HG03342 (cell line): Measurements from ENCODE around the gene SLC9A4.

ENCODE experiments used
- ATAC-seq: cut with Tn5 transposase; IDR thresholded peaks from one replicate; pipeline ENCODE4 v1.9.1; 2021; ENCODE audit warnings: mild to moderate bottlenecking, moderate library complexity; ENCODE audit not compliant: unreplicated experiment

SLC9A4 gene

DNA sequence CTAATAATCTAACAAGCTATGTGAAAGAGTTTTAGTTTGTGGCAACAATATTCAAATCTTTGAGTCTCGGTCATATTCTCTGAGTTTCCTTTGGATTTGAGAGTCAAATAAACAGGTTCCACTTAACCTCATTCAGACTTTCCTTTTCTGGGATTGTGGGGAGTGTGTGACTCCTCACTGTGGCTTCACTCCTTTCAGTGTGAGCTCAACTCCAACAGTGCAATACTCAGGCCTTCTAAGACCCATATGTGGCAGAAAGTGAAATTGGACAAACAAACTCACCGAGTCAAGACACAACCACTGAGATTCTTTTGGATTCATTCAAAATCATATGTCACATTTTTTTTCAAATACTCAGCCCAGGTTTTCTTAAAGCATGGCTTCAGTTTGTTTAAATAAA is 25.4 kb downstream of the SLC9A4 start:
- ATAC-seq = no peak

DNA sequence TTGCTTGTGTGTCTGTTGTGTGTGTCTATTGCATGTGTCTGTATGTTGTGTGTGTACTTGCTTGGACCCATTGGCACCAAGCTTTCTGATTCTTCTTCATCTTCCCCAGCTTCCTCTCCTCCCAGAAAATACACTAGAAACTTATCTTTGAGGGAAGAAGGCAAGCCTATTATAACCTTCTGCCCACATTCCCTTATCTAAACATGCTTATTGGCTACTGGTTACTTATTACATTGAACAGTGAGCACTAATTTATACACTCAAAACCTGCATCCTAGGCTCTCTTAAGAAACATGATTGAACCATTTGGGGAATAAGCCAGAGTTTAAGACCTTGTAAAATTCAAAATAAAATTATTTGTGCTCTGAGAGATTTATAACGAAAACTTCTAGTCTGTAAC is 26.5 kb downstream of the SLC9A4 start:
- no peak for ATAC-seq

DNA sequence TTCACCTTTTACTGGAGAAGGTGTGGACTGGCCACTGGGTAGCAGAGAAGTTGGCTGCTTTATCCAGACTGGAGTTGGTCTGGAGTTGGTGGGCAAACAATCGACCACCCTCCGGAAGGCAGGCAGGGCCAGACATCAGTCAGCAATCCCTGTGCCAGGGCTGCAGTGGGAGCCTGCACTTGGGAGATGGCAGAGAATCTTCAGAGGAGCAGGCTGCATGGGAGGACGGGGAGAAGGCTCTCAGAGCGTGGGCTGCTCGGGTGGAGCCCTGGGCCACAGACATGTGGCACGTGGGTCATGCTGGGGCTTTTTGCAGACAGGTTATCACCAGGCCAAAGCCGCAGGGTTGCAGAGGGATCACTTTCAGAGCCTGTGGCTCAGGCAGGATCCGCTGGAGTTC is 29.6 kb downstream of the SLC9A4 start:
- no peak for ATAC-seq

DNA sequence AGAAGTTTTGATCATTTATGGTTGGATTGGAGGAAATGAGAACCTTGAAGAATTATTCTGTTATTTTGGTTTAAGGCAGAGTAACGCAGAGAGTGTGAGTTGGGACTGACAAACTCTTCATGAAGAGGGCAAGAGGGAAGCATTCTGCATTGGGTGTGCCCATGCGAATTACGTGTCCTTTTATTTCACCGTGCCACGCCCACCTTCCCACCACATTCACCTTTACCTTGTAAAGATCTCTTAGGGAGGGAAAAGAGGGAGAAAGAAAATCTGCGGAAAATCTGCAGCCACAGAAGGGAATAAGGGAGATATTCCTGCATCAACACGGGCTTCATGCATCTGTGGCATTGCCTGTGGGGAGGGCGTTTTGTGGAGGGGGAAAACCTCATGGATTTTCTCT is 31.8 kb downstream of the SLC9A4 start:
- no peak for ATAC-seq

DNA sequence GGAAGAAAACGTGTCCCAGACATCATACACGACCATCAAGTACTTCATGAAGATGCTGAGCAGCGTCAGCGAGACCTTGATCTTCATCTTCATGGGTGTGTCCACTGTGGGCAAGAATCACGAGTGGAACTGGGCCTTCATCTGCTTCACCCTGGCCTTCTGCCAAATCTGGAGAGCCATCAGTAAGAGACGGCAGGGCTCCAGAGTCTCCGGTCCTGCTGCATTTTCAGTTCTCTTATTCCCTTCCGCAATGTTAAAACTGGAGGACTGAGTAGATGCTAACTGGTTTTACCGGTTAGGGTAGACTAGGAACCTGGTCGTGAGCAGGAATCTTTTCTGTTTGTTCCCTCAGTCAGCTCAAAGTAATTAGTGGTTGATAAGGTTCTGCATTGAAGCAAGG is 32.3 kb downstream of the SLC9A4 start:
- ATAC-seq = no peak

DNA sequence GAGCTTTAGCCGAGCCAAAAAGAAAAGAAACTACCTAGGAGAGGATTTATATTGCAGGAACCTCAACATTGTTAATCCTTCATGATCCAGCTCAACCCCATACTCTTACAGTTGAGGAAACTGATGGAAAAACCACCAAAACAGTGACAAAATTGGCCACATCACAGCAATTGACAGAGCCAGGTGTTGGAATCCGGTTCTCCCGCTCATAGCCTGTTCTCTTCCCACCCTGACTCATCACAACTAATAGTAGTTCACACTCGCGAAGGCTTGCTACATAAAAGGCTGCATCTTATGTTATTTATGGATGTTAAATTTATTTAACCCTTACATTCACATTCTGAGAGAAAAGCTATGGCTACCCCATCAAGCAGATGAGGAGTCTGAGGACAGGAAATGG is 33.7 kb downstream of the SLC9A4 start:
- ATAC-seq = no peak

DNA sequence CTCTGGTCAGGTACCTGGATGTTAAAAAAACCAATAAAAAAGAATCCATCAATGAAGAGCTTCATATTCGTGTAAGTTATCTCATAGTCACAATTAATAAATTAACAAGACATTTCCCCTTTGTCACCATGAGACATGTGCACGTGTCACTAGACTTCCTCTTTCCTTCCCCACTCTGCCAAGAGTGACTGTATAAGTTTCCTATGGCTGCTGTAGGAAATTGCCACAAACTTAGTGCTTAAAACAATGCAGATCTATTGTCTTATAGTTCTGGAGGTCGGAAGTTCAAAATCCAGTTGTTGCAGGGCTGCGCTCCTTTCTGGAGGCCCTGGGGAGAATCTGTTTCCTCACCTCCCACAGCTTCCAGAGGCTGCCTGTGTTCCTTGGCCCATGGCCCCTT is 35.8 kb downstream of the SLC9A4 start:
- no peak for ATAC-seq

GRCh38 chr2:102509749-102510148 is 36.7 kb downstream of the SLC9A4 start:
- ATAC-seq = no peak

GRCh38 chr2:102510791-102511575 is 38.0 kb downstream of the SLC9A4 start:
- ATAC-seq = no peak

- no peak for ATAC-seq
Observed at GRCh38 chr2:102512161-102512560, 39.1 kb downstream of the SLC9A4 start.

DNA sequence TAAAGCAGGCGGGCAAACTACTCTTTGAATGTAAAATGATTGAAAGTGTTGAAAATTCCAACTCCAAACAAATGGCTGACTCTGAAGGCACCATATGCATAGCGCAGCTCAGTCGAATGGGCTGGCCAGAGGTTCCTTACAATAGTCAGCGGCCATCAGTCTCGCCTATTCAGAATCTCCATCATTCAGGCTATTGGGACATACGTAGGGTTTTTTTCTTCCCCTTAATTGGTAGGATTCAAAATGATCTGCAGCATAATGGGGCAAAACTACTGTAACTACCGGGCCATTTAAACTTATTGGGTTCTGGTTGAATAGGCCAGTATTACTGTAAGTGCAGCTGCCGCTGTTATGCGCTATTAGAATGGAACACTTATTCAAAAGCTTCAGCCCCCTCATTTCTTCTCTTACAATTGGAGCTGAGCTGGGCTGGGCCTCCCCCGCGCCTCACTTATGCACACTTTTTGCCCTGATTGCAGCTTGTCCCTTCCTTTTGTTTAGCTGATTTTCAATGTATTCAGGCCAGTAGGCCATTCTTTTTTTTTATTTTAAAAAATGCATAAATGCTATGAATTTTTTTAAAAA is 40.4 kb downstream of the SLC9A4 start:
- ATAC-seq = no peak

DNA sequence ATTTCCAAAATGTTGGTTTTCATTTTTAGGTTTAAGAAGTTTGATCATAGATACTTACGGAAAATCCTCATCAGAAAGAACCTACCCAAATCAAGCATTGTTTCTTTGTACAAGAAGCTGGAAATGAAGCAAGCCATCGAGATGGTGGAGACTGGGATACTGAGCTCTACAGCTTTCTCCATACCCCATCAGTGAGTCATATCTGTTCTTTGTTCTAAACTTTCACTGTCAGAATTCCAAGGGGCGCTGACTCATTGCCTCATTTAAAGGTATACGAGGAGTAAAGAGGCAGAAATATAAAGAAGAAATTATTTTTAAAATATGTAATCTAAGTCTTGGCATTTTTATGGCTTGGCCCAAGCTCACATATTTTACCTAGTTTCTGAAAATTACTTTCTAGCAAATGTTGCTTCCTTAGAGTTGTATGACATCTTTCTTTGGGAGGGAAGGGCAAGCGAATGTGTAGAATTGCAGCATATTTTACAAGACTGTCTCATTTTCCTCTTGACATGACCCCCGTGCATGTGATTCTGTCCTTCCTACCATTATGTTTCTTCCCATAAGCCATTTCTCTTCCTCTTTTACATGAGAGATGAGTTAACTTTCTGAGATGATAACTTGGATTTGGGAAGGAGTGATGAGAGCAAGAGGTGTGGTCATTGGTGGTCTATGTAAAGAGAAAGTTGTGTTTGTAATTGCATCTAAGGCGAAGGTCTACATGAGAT is 41.2 kb downstream of the SLC9A4 start:
- ATAC-seq = no peak

DNA sequence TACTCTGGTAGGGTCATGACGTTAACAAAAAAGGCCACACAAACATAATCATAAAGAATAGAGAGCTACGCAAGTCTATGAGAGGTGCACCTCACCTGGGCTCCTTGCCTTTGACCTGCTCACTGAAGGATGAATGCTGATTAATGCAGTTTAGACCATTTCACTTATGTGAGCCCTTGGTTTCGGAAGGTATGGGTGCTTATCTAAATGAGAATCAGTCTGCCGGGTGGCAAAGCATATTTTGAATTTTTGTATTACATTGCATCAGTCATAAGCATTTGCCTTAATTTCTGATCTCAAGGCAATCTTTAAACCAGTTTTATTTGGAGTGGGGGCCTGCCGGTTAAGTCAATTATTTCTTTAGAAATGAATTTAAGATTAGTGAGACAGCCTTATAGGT is 42.8 kb downstream of the SLC9A4 start:
- no peak for ATAC-seq

DNA sequence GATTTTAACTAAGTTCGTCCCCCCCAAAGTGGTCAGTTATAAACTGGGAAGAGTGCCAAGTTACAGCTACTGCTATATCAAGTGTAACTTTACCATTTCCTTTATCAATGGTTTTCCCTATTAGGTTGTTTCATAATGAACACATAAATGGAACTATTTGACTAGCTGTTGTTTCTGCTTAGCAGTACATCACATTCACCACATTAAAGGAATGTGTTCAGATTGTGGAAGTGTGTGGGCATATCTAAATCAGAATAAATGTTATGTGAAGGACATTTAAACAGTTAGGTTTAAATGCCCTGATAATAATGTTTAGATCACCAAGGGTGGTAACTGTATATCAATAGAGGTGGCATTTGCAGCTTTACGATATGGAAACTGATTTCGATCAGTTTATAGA is 45.1 kb downstream of the SLC9A4 start:
- no peak for ATAC-seq

GRCh38 chr2:102520009-102520408 is 47.0 kb downstream of the SLC9A4 start:
- peak; percentile 73 for ATAC-seq

DNA sequence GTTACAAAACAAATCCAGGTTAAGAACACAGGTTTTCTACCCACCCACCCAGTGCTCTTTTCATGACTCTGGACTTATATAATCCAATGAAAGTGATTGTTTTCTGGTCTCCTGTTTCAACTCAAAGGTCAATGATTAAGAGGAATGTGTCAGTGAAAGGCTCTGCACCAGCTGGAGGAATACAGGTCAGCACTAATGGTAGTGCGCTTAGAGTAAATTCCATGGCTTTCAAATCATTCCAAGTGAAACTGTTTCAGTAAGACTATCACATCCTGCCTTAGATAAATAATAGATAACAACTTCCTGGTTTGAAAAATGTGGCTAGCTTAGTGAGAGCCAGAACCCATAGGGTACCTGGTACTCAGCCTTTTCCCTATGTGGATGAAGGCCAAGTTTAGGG is 47.8 kb downstream of the SLC9A4 start:
- no peak for ATAC-seq

- ATAC-seq = no peak
Observed at GRCh38 chr2:102522162-102522561, 49.1 kb downstream of the SLC9A4 start.

DNA sequence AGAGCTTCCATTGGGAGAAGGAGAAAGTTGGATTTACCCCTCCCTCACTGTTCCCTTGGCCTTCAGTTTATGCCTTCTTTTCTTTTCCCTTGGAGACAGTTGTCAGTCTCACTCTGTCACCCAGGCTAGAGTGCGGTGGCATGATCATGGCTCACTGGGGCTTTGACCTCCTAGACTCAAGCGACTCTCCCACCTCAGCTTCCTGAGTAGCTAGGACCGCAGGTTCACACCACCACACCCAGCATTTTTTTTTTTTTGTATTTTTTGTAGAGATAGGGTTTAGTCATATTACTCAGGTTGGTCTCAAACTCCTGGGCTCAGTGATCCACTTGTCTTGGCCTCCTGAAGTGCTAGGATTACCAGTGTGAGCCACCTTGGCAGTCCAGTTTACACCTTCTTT is 49.9 kb downstream of the SLC9A4 start:
- ATAC-seq = no peak

- ATAC-seq = no peak
Observed at GRCh38 chr2:102523651-102524050, 50.6 kb downstream of the SLC9A4 start.

DNA sequence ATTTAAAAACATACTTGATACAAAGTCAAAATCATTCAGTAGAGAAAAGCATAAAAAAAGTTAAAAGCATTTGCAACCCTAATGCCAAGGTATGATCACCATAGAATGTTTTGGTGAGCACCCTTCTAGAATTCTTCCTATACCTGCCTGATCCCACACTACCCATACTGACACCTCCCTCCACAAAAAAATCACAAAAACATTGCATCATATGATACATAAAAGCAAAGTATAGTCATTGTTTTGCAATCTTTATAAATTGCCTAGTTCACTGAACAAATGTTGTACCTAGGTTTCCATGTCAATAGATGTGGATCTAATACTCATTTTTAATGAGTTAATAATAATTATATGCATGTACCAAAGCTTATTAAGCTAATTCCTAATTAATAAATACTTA is 54.1 kb downstream of the SLC9A4 start:
- no peak for ATAC-seq

DNA sequence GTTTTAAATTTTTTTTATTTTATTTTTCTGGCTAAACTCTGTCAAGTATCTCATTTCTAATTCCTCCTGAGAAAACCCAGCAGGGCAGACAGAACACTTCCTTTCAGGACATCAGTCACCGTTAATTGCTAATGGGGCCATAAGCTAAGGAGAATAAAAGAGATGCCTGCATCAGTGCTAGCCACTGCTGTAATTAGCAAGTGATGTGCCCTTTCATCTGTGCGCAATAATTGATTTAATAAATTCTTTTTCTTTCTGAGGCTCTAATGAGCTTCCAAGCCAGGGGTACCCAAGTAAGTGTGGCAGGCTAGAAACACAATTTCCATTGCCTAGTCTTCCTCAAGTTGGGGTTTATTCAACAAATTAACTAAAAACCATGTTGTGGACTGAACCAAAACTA is 65.5 kb downstream of the SLC9A4 start:
- ATAC-seq = no peak

DNA sequence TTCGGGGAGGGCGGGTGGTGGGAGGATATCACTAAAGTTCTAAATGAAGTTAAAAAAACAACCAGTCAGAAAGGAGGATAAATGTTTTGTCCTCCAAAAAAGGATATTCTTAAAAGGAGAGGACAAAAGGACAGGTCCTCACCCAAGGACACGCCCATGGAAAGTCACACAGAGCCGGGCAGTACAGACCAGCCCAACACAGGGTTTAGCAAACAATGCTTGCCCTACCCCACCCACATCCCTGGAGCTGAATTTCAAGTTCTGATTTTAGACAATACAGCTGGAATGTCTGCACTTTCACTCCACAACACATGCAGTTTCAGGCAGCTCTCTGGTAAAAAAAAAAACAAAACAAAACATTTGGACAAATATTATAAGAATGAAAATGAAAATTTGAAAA is 67.9 kb downstream of the SLC9A4 start:
- no peak for ATAC-seq
